HG02759 (cell line): Measurements from ENCODE around the gene AGTR1.
"Not testable (repeated sequence)": the region's sequence is repeated elsewhere in the genome, so short reads cannot be mapped to it uniquely, and the experiment has no call there.

Experiments
- ATAC-seq: cut with Tn5 transposase; IDR thresholded peaks from one replicate; pipeline ENCODE4 v1.9.1; 2021; ENCODE audit warnings: mild to moderate bottlenecking, moderate library complexity; ENCODE audit not compliant: unreplicated experiment

AGTR1 gene

GRCh38 chr3:148757238-148758215 is 59.8 kb downstream of the AGTR1 start:
- no peak for ATAC-seq

GRCh38 chr3:148758303-148758884 is 60.7 kb downstream of the AGTR1 start:
- ATAC-seq = no peak

- ATAC-seq = no peak
Measured at GRCh38 chr3:148759430-148759829, 61.7 kb downstream of the AGTR1 start.

GRCh38 chr3:148763156-148763680 is 65.5 kb downstream of the AGTR1 start:
- ATAC-seq = no peak

GRCh38 chr3:148763986-148764935 is 66.6 kb downstream of the AGTR1 start:
- no peak for ATAC-seq

- no peak for ATAC-seq
Measured at GRCh38 chr3:148772361-148772760, 74.7 kb downstream of the AGTR1 start.

GRCh38 chr3:148772835-148773234 is 75.1 kb downstream of the AGTR1 start:
- ATAC-seq = no peak

- no peak for ATAC-seq
Measured at GRCh38 chr3:148773805-148774204, 76.1 kb downstream of the AGTR1 start.

- no peak for ATAC-seq
Measured at GRCh38 chr3:148778926-148779325, 81.2 kb downstream of the AGTR1 start.

GRCh38 chr3:148785026-148785425 is 87.3 kb downstream of the AGTR1 start:
- not testable (repeated sequence) for ATAC-seq

- ATAC-seq = not testable (repeated sequence)
Measured at GRCh38 chr3:148786159-148786558, 88.5 kb downstream of the AGTR1 start.

- no peak for ATAC-seq
Measured at GRCh38 chr3:148789146-148789545, 91.4 kb downstream of the AGTR1 start.

- no peak for ATAC-seq
Measured at GRCh38 chr3:148789906-148790305, 92.2 kb downstream of the AGTR1 start.

GRCh38 chr3:148790370-148790769 is 92.7 kb downstream of the AGTR1 start:
- ATAC-seq = no peak

- no peak for ATAC-seq
Measured at GRCh38 chr3:148790851-148791735, 93.4 kb downstream of the AGTR1 start.

GRCh38 chr3:148791920-148792319 is 94.2 kb downstream of the AGTR1 start:
- ATAC-seq = no peak

- no peak for ATAC-seq
Measured at GRCh38 chr3:148792516-148792915, 94.8 kb downstream of the AGTR1 start.
